ENCODE data around the gene MT1H.

Gene MT1H

GRCh38 chr16:56682703-56683397 is 13.2 kb downstream of the MT1H start:
- in situ Hi-C loops (cut with MboI; ENCODE audit: low sequenced_read_pairs), result loop anchor here (10.0 kb wide), 1 partner anchor 78 kb away; the partner anchor contains the start of gene MT2A

- in situ Hi-C loops (cut with MboI; ENCODE audit: low sequenced_read_pairs), result loop anchor here (10.0 kb wide), 1 partner anchor 79 kb away; the partner anchor contains the start of gene MT2A
Observed at GRCh38 chr16:56683424-56684172, 14.0 kb downstream of the MT1H start.

- in situ Hi-C loops (cut with MboI; ENCODE audit: low sequenced_read_pairs), result loop anchor here (10.0 kb wide), 1 partner anchor 80 kb away; the partner anchor contains the start of gene MT2A
Observed at GRCh38 chr16:56684256-56684925, 14.8 kb downstream of the MT1H start.

- in situ Hi-C loops (cut with MboI; ENCODE audit: low sequenced_read_pairs), result loop anchor here (10.0 kb wide), 1 partner anchor 80 kb away; the partner anchor contains the start of gene MT2A
Observed at GRCh38 chr16:56684926-56685590, 15.4 kb downstream of the MT1H start.

- in situ Hi-C loops (cut with MboI; ENCODE audit: low sequenced_read_pairs), result loop anchor here (10.0 kb wide), 1 partner anchor 82 kb away; the partner anchor contains the start of gene MT2A
Observed at GRCh38 chr16:56686758-56687157, 17.1 kb downstream of the MT1H start.

GRCh38 chr16:56688762-56689161 is 19.1 kb downstream of the MT1H start:
- in situ Hi-C loops (cut with MboI; ENCODE audit: low sequenced_read_pairs), result loop anchor here (10.0 kb wide), 1 partner anchor 84 kb away; the partner anchor contains the start of gene MT2A

- in situ Hi-C loops (cut with MboI; ENCODE audit: low sequenced_read_pairs), result loop anchor here (10.0 kb wide), 1 partner anchor 84 kb away; the partner anchor contains the start of gene MT2A
Observed at GRCh38 chr16:56689171-56689570, 19.6 kb downstream of the MT1H start.

- in situ Hi-C loops (cut with MboI; ENCODE audit: low sequenced_read_pairs), result no loop called here
Observed at GRCh38 chr16:56690420-56691122, 21.0 kb downstream of the MT1H start.

- in situ Hi-C loops (cut with MboI; ENCODE audit: low sequenced_read_pairs), result no loop called here
Observed at GRCh38 chr16:56691885-56692284, 22.3 kb downstream of the MT1H start.

GRCh38 chr16:56695246-56695645 is 25.6 kb downstream of the MT1H start:
- in situ Hi-C loops (cut with MboI; ENCODE audit: low sequenced_read_pairs), result no loop called here

- in situ Hi-C loops (cut with MboI; ENCODE audit: low sequenced_read_pairs), result no loop called here
Observed at GRCh38 chr16:56697456-56698155, 28.0 kb downstream of the MT1H start.

GRCh38 chr16:56700195-56700594 is 30.6 kb downstream of the MT1H start:
- in situ Hi-C loops (cut with MboI; ENCODE audit: low sequenced_read_pairs), result loop anchor here (10.0 kb wide), 1 partner anchor 115 kb away; the partner anchor contains the start of gene MT3

- in situ Hi-C loops (cut with MboI; ENCODE audit: low sequenced_read_pairs), result loop anchor here (10.0 kb wide), 1 partner anchor 116 kb away; the partner anchor contains the start of gene MT3
Observed at GRCh38 chr16:56700631-56701030, 31.0 kb downstream of the MT1H start.

- in situ Hi-C loops (cut with MboI; ENCODE audit: low sequenced_read_pairs), result loop anchor here (10.0 kb wide), 1 partner anchor 117 kb away; the partner anchor contains the start of gene MT3
Observed at GRCh38 chr16:56701534-56701933, 31.9 kb downstream of the MT1H start.

- in situ Hi-C loops (cut with MboI; ENCODE audit: low sequenced_read_pairs), result loop anchor here (10.0 kb wide), 1 partner anchor 118 kb away; the partner anchor contains the start of gene MT3
Observed at GRCh38 chr16:56702836-56703235, 33.2 kb downstream of the MT1H start.

GRCh38 chr16:56708525-56709442 is 39.2 kb downstream of the MT1H start:
- in situ Hi-C loops (cut with MboI; ENCODE audit: low sequenced_read_pairs), result loop anchor here (10.0 kb wide), 1 partner anchor 124 kb away; the partner anchor contains the start of gene MT3

GRCh38 chr16:56709443-56710040 is 39.9 kb downstream of the MT1H start:
- in situ Hi-C loops (cut with MboI; ENCODE audit: low sequenced_read_pairs), result loop anchor here (10.0 kb wide), 1 partner anchor 125 kb away; the partner anchor contains the start of gene MT3

Measured in HL-60/S4 (cell line).